K562 (cell line): Measurements from ENCODE around the gene ARF1. TPM values are rescaled to one million over a fixed set of nuclear protein-coding genes. Genes with fewer than 3 reads are reported as not detected.

Experiments used
- BHLHE40 ChIP-seq: IDR thresholded peaks from 2 replicates; pipeline ENCODE4 v1.6.1; 2011; ENCODE audit warnings: low read length, improper control_type of control experiment
- HCFC1 ChIP-seq: IDR thresholded peaks from 2 replicates; pipeline ENCODE4 v1.6.1; 2012; ENCODE audit warnings: low read depth, low read length, improper control_type of control experiment
- KLF6 ChIP-seq: fragments of 250-450 bp; sonication (Bioruptor Pico); IDR thresholded peaks from 2 replicates; pipeline ENCODE4 v1.4.0; 2020; ENCODE audit warnings: mild to moderate bottlenecking, moderate library complexity, borderline replicate concordance
- MTA2 ChIP-seq: fragments of 450-650 bp; IDR thresholded peaks from 2 replicates; pipeline ENCODE4 v1.6.1; 2016; ENCODE audit warnings: low read depth
- MTA3 ChIP-seq: fragments of 450-650 bp; formaldehyde crosslinking; IDR thresholded peaks from 2 replicates; pipeline ENCODE4 v1.6.1; 2017; ENCODE audit warnings: mild to moderate bottlenecking, borderline replicate concordance
- MYC ChIP-seq, 2 experiments: fragments of 250-450 bp in 1 of 2; sonication (Bioruptor Pico) in 1 of 2; IDR thresholded peaks; 2 replicates each; pipeline versions ENCODE4 v1.5.1 to v1.6.1; 2012 to 2021; ENCODE audit warnings: low read depth in 2 of 2, borderline replicate concordance in 1 of 2, improper control_type of control experiment in 1 of 2, low read length in 1 of 2, mild to moderate bottlenecking in 1 of 2, moderate library complexity in 1 of 2
- PML ChIP-seq: IDR thresholded peaks from 2 replicates; pipeline ENCODE4 v1.6.1; 2012; ENCODE audit warnings: low read length, inconsistent platforms
- POLR2A ChIP-seq: fragments of 450-650 bp; conservative IDR thresholded peaks from 2 replicates; pipeline ENCODE4 v1.6.1; 2016
- POLR2AphosphoS2 ChIP-seq: IDR thresholded peaks from 2 replicates; pipeline ENCODE4 v1.6.1; 2012; ENCODE audit warnings: low read length, improper control_type of control experiment
- RCOR1 ChIP-seq, 2 experiments: IDR thresholded peaks; 2 replicates each; pipeline ENCODE4 v1.6.1; 2012; ENCODE audit warnings: low read depth in 2 of 2, low read length in 2 of 2, borderline replicate concordance in 1 of 2, improper control_type of control experiment in 1 of 2
- SOX6 ChIP-seq: fragments of 450-650 bp; IDR thresholded peaks from 2 replicates; pipeline ENCODE4 v1.6.1; 2014; ENCODE audit warnings: mild to moderate bottlenecking
- TBL1XR1 ChIP-seq, 2 experiments: IDR thresholded peaks; 2 replicates each; pipeline ENCODE4 v1.6.1; 2012; ENCODE audit warnings: improper control_type of control experiment in 2 of 2, low read length in 2 of 2, mild to moderate bottlenecking in 1 of 2
- U2AF2 ChIP-seq: fragments of 200-400 bp; formaldehyde crosslinking; optimal IDR thresholded peaks from 2 replicates; pipeline ENCODE3; 2017; ENCODE audit warnings: low read depth, mild to moderate bottlenecking, low read length
- ZNF444 ChIP-seq: fragments of 250-450 bp; sonication (Bioruptor Pico); IDR thresholded peaks from 2 replicates; pipeline ENCODE4 v1.4.0; 2020; ENCODE audit warnings: mild to moderate bottlenecking, moderate library complexity
- polyA plus RNA-seq, 8 experiments: library from polyadenylated mRNA; depleted of rRNA in 4 of 8; stranded (reverse) in 5 of 8; unstranded in 3 of 8; fragments of >200 nt; fragmentation: Nextera tagmentation in 2 of 8; fragmentation: Illumina TruSeq in 1 of 8; extraction: Ambion mirVana in 2 of 8; extraction: Trizol in 1 of 8; gene quantifications; 2 replicates each; pipeline versions ENCODE4 v1.2.1 to v1.2.3, GENCODE V29; 2011 to 2014; ENCODE audit warnings: inconsistent platforms in 1 of 8, missing spikeins in 1 of 8
- total RNA-seq, 7 experiments: library from RNA; depleted of rRNA in 6 of 7; stranded (reverse); fragments of >200 nt in 6 of 7; fragmentation: Illumina TruSeq in 2 of 7; extraction: Trizol in 2 of 7; gene quantifications; 2 replicates each; pipeline versions ENCODE4 v1.2.1 to v1.2.3, GENCODE V29; 2011 to 2021; ENCODE audit warnings: low replicate concordance in 1 of 7
- TF ChIP-seq, protein P1 (sequence below), 2 experiments: fragments of 450-650 bp in 1 of 2; sonication (generic) in 1 of 2; formaldehyde crosslinking in 1 of 2; IDR thresholded peaks in 1 of 2; conservative IDR thresholded peaks in 1 of 2; 2 replicates each; pipeline versions ENCODE4 v1.6.1 to v1.8.1; 2016 to 2023; ENCODE audit warnings: mild to moderate bottlenecking in 2 of 2, moderate library complexity in 2 of 2, inconsistent platforms in 1 of 2, missing genetic modification reagents in 1 of 2
- TF ChIP-seq, protein P2 (sequence below): fragments of 150-350 bp; IDR thresholded peaks from 2 replicates; pipeline ENCODE4 v1.6.1; 2014; ENCODE audit warnings: low read depth, mild to moderate bottlenecking, low read length, borderline replicate concordance
- TF ChIP-seq, protein P3 (sequence below): sonication (generic); formaldehyde crosslinking; IDR thresholded peaks from 2 replicates; pipeline ENCODE4 v1.8.0; 2022; ENCODE audit warnings: mild to moderate bottlenecking, missing genetic modification reagents

The ARF1 gene
- total and polyA plus RNA-seq, 9 of the 15 experiments (the other 6 are each of a cell fraction or from before 2014, with no cell fraction given) = 69.8 to 593 (median 325) TPM

DNA sequence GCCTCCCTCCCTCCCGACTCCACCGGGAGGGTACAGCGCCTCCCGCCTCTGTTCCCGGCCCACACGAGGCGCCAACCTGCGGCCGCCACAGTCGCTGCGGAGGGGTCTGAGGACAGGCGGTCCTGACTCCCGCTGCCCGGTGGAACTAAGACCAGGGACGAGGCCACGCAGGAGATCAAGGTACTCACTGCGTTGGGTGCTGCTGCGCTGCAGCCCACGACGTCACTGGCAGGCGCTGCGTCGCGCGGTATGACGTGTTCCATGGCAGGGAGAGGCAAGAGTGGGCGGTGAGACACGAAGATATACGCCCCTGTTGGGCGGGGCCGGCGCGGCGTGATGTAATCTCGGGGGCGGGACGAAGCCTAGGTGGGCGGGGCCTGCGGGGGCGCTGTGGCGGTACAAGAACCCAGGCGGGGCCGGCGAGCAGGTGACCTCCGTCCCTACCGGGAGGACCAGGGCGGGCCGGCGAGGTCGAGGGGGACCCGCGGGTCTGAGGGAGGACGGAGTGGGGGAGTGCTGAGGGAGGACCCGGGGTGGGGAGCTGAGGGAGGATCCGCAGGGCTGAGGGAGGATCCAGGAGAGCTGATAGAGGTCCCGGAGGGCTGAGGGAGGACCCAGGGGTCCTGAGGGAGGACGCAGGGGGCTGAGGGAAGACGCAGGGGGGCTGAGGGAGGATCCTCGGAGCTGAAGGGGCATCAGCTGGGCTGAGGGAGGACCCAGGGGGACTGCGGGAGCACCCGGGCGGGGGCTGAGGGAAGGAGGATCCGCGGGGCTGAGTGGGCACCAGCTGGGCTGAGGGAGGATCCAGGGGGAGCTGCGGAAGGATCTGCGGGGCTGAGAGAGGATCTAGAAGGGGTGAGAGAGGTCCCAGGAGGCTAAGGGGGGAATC, 26.8 kb downstream of the ARF1 start, which contains the start of gene MRPL55 (continued):
- TF ChIP-seq BHLHE40 (peak; percentile 35; the same call in 1 of the 2 replicates), MTA3 (peak; percentile 82; the same call in 1 of the 2 replicates), TBL1XR1 (IDR thresholded peaks at IDR 0.05; ENCODE audit: low read length in 2 of 2) (peak in 1 of 2 experiments; percentile 99), ZNF444 (CRISPR knock-in tag) (no peak), RCOR1 (IDR thresholded peaks at IDR 0.05; ENCODE audit: borderline replicate concordance in 1 of 2, low read depth in 2 of 2, low read length in 2 of 2) (peak; percentile 14 to 35; a peak in 2 of 4 replicates), MYC (IDR thresholded peaks at IDR 0.05; ENCODE audit: low read depth, low read length) (peak; percentile 84), MYC (CRISPR knock-in tag; IDR thresholded peaks at IDR 0.05; ENCODE audit: borderline replicate concordance, low read depth) (peak; percentile 71; the same call in 1 of the 2 replicates), PML (peak; percentile 84), KLF6 (peak; percentile 5; the same call in 1 of the 2 replicates), POLR2A (peak; percentile 95), SOX6 (peak; percentile 15; the same call in 1 of the 2 replicates), HCFC1 (peak; percentile 91), POLR2AphosphoS2 (peak; percentile 48; the same call in 1 of the 2 replicates), U2AF2 (no peak), MTA2 (peak; percentile 20; the same call in 1 of the 2 replicates)
- TF ChIP-seq, protein P1, sequence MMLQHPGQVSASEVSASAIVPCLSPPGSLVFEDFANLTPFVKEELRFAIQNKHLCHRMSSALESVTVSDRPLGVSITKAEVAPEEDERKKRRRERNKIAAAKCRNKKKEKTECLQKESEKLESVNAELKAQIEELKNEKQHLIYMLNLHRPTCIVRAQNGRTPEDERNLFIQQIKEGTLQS (IDR thresholded peaks at IDR 0.05) = peak; percentile 96
- TF ChIP-seq, protein P1 (CRISPR knock-in tag; conservative IDR thresholded peaks at IDR 0.05) = peak; percentile 36
- TF ChIP-seq, protein P2, sequence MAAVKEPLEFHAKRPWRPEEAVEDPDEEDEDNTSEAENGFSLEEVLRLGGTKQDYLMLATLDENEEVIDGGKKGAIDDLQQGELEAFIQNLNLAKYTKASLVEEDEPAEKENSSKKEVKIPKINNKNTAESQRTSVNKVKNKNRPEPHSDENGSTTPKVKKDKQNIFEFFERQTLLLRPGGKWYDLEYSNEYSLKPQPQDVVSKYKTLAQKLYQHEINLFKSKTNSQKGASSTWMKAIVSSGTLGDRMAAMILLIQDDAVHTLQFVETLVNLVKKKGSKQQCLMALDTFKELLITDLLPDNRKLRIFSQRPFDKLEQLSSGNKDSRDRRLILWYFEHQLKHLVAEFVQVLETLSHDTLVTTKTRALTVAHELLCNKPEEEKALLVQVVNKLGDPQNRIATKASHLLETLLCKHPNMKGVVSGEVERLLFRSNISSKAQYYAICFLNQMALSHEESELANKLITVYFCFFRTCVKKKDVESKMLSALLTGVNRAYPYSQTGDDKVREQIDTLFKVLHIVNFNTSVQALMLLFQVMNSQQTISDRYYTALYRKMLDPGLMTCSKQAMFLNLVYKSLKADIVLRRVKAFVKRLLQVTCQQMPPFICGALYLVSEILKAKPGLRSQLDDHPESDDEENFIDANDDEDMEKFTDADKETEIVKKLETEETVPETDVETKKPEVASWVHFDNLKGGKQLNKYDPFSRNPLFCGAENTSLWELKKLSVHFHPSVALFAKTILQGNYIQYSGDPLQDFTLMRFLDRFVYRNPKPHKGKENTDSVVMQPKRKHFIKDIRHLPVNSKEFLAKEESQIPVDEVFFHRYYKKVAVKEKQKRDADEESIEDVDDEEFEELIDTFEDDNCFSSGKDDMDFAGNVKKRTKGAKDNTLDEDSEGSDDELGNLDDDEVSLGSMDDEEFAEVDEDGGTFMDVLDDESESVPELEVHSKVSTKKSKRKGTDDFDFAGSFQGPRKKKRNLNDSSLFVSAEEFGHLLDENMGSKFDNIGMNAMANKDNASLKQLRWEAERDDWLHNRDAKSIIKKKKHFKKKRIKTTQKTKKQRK = 0 out of 2 replicates have a peak, but pooled peaks have one; percentile 6
- TF ChIP-seq, protein P3, sequence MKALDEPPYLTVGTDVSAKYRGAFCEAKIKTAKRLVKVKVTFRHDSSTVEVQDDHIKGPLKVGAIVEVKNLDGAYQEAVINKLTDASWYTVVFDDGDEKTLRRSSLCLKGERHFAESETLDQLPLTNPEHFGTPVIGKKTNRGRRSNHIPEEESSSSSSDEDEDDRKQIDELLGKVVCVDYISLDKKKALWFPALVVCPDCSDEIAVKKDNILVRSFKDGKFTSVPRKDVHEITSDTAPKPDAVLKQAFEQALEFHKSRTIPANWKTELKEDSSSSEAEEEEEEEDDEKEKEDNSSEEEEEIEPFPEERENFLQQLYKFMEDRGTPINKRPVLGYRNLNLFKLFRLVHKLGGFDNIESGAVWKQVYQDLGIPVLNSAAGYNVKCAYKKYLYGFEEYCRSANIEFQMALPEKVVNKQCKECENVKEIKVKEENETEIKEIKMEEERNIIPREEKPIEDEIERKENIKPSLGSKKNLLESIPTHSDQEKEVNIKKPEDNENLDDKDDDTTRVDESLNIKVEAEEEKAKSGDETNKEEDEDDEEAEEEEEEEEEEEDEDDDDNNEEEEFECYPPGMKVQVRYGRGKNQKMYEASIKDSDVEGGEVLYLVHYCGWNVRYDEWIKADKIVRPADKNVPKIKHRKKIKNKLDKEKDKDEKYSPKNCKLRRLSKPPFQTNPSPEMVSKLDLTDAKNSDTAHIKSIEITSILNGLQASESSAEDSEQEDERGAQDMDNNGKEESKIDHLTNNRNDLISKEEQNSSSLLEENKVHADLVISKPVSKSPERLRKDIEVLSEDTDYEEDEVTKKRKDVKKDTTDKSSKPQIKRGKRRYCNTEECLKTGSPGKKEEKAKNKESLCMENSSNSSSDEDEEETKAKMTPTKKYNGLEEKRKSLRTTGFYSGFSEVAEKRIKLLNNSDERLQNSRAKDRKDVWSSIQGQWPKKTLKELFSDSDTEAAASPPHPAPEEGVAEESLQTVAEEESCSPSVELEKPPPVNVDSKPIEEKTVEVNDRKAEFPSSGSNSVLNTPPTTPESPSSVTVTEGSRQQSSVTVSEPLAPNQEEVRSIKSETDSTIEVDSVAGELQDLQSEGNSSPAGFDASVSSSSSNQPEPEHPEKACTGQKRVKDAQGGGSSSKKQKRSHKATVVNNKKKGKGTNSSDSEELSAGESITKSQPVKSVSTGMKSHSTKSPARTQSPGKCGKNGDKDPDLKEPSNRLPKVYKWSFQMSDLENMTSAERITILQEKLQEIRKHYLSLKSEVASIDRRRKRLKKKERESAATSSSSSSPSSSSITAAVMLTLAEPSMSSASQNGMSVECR = peak; percentile 72; the same call in 1 of the 2 replicates
